AG04450 (cell line): Measurements from ENCODE around the gene LEMD1. TPM values are rescaled to one million over a fixed set of nuclear protein-coding genes. Genes with fewer than 3 reads are reported as not detected.

Experiments
- CTCF ChIA-PET: fragments of 300-600, 350-600 bp; formaldehyde crosslinking; extraction: SDS; loops from one replicate; lab custom pipeline; 2022; ENCODE audit warnings: antibody characterized with exemption, inconsistent platforms; lab: Charles Lee
- POLR2A ChIA-PET: fragments of 350-600 bp; formaldehyde crosslinking; extraction: SDS; loops from one replicate; lab custom pipeline; 2021; ENCODE audit warnings: antibody characterized with exemption, inconsistent platforms; lab: Yijun Ruan, JAX
- DNase-seq: peaks from one replicate; pipeline ENCODE4 v3.0.0-alpha.2; 2011; ENCODE audit warnings: low read depth, low spot score
- H3K27ac ChIP-seq: one replicate; pipeline ENCODE4 v1.5.1; 2012; ENCODE audit warnings: low read depth, low read length, control low read depth
- H3K27me3 ChIP-seq: one replicate; pipeline ENCODE4 v1.6.0; 2012; ENCODE audit warnings: low read length; ENCODE audit not compliant: control insufficient read depth, insufficient read depth
- H3K4me3 ChIP-seq: 2 replicates; pipeline ENCODE4 v1.5.1; 2011; ENCODE audit warnings: mild to moderate bottlenecking, low read depth, low read length, control low read depth
- H3K9me3 ChIP-seq: 2 replicates; pipeline ENCODE4 v1.5.1; 2012; ENCODE audit warnings: low read length; ENCODE audit not compliant: control insufficient read depth, insufficient read depth
- polyA plus RNA-seq: library from polyadenylated mRNA; depleted of rRNA; stranded (reverse); fragments of >200 nt; gene quantifications from 2 replicates; pipeline ENCODE4 v1.2.3, GENCODE V29; 2011
- TF ChIP-seq, protein P1 (sequence below): IDR thresholded peaks from 2 replicates; pipeline ENCODE4 v1.5.1; 2011; ENCODE audit warnings: low read depth, low read length, control low read depth, inconsistent platforms

The LEMD1 gene
- polyA plus RNA-seq, 1 experiment: not detected

DNA sequence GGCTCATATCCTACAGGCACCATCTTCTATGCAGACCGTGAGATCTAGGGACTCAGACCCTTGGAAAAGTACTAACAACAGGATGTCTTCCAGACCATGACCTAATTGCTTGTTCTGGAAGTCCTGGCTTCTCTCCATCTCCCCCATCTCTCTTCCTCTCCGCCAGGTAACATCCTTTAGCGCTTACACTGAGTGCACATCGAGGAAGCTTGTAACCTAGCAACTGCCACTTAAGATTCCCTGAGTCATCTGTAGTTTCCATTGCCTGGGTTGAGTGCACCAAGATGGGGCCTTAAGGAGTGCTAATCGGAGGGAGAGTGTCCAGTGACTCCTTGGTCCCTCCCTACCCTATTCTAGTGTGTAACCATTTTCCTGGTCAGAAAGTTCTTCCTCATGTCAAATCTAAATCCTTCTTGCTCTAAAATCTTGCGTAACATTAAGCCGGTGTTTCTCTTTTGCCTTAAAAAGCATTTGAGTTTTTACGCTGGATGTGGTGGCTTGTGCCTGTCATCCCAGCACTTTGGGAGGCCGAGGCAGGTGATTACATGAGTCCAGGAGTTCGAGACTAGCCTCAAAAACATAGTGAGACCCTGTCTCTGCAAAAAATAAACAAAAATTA, 74.8 kb downstream of the LEMD1 start:
- ChIA-PET POLR2A (no interaction called here), CTCF (interaction anchor here (0.6 to 1.7 kb wide), 3 partner anchors 10 to 12 kb away, joined by 3 to 6 read pairs (median 4); no protein-coding TSS in a partner anchor)
- H3K4me3 ChIP-seq: no peak overlapping the region
- peaks cover 66% of the 10 kb centered on the region for H3K27me3 ChIP-seq
- peaks cover 4% of the 10 kb centered on the region; the same call in 1 of the 2 replicates for H3K9me3 ChIP-seq
- H3K27ac ChIP-seq: no peak overlapping the region
- no peak for DNase-seq
- TF ChIP-seq, protein P1, sequence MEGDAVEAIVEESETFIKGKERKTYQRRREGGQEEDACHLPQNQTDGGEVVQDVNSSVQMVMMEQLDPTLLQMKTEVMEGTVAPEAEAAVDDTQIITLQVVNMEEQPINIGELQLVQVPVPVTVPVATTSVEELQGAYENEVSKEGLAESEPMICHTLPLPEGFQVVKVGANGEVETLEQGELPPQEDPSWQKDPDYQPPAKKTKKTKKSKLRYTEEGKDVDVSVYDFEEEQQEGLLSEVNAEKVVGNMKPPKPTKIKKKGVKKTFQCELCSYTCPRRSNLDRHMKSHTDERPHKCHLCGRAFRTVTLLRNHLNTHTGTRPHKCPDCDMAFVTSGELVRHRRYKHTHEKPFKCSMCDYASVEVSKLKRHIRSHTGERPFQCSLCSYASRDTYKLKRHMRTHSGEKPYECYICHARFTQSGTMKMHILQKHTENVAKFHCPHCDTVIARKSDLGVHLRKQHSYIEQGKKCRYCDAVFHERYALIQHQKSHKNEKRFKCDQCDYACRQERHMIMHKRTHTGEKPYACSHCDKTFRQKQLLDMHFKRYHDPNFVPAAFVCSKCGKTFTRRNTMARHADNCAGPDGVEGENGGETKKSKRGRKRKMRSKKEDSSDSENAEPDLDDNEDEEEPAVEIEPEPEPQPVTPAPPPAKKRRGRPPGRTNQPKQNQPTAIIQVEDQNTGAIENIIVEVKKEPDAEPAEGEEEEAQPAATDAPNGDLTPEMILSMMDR: no peak

DNA sequence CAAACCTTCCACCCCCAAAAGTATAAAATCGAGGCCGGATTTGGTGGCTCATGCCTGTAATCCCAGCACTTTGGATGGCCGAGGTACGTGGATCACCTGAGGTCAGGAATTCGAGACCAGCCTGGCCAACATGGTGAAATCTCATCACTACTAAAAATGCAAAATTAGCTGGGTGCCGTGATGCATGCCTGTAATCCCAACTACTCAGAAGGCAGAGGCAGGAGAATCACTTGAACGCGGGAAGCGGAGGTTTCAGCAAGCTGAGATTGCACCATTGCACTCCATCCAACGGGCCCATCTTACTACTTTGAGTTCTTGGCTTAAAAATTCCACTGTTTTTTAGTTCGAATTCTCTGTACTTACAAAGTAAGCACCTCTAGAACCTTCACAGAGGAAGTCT, 76.1 kb downstream of the LEMD1 start:
- CTCF ChIA-PET: interaction anchor here (1.3 to 1.7 kb wide), 3 partner anchors 9 to 11 kb away, joined by 4 to 7 read pairs (median 6); no protein-coding TSS in a partner anchor
- H3K4me3 ChIP-seq: no peak overlapping the region
- H3K9me3 ChIP-seq: peaks cover 4% of the 10 kb centered on the region; the same call in 1 of the 2 replicates
- H3K27me3 ChIP-seq: peaks cover 68% of the 10 kb centered on the region
- TF ChIP-seq, protein P1: no peak
- no peak for DNase-seq
- POLR2A ChIA-PET: no interaction called here
- H3K27ac ChIP-seq: no peak overlapping the region

DNA sequence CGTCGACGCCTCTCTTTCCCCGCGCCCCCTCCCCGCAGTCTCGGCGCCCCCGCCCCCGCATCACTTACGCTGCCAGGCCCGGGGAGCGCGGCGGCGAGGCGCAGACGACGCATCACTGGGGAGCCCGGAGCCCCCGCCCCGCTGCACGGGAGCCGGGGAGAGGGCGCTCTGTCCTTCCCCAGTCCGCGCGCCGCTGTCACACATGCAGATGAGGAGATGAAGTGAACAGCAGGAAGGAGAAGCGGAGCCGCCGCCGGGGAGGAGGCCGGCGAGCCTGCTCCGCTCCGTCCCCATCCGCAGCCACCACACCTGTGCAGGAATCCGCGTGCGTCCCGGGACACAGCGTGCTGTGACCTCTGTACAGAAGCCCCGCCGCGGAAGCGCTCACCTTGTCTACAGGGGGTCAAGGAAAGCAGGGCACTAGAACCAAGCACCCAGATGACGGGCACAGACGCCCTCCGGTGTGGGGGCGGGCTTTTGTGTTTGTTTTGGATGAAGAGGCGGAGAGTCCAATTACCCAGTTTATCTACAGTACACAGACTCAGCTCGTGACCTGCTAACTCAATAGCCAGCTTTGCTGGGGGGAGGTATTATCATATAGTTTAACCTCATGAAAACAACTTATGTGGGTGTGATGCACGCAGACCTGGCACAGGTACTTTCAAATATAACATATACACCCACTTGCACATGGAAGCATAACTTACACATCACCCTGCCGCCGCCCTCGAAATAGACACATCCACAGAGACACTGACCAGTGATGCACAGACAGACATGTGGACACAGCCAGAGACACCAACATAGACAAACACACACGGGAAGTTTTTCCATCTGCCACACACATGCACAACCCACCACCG, 77.6 kb downstream of the LEMD1 start:
- CTCF ChIA-PET: interaction anchor here (0.6 to 1.6 kb wide), 3 partner anchors 9 to 10 kb away, joined by 3 to 9 read pairs (median 3); no protein-coding TSS in a partner anchor
- peaks cover 66% of the 10 kb centered on the region for H3K27me3 ChIP-seq
- TF ChIP-seq, protein P1: no peak
- no peak for DNase-seq
- POLR2A ChIA-PET: no interaction called here
- peaks cover 4% of the 10 kb centered on the region; the same call in 1 of the 2 replicates for H3K9me3 ChIP-seq
- H3K4me3 ChIP-seq: peak overlapping the region; percentile 37
- no peak overlapping the region for H3K27ac ChIP-seq

DNA sequence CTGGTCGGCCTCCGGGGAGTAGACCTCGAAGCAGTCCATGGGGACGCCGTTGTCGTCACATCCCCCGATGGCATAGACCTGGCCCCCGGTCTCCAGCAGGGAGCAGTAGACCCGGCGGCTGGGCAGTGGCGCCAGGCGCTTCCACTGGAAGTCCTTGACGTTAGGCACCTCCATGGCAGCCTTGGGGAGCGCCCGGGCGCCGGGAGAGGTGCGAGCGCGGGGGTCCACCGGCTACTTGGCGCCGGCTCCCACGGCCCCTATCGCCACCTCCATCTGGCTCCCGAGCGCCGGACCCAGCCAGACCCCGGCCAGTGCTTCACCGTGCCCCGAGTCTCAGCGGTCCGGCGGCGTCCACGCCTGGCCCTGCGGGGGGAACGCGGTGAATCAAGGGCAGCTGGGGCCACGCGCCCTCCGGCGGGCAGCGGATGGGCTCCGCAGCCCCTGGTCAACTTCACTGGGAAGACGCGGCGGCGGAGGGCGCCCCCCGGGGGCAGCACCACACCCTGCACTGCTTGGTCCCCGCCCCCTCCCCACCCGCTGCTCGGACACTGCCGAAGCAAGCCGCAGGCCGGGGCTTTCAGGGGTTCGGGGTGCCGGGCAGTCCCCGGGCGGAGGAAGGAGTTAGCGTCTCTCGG, 78.3 kb downstream of the LEMD1 start:
- TF ChIP-seq, protein P1: peak; percentile 19
- ChIA-PET CTCF (interaction anchor here (0.9 to 1.6 kb wide), 2 partner anchors 8 to 10 kb away, joined by 3 to 9 read pairs; no protein-coding TSS in a partner anchor), POLR2A (no interaction called here)
- Histone ChIP-seq H3K27ac (no peak overlapping the region), H3K9me3 (peaks cover 4% of the 10 kb centered on the region; the same call in 1 of the 2 replicates), H3K27me3 (peaks cover 66% of the 10 kb centered on the region), H3K4me3 (peak overlapping the region; percentile 37)
- DNase-seq: no peak
